DOHH2 (cell line): ENCODE measurements around the gene C2CD3.

Experiments
- H3F3A ChIP-seq: fragments of 200-600 bp; sonication (generic), shearing (Covaris generic); 2 replicates; pipeline ENCODE4 v1.6.0; 2016; ENCODE audit warnings: antibody characterized with exemption, mild to moderate bottlenecking; ENCODE audit not compliant: control insufficient read depth, insufficient read depth
- H3K27ac ChIP-seq: fragments of 200-600 bp; sonication (generic); 2 replicates; pipeline ENCODE4 v1.5.1; 2014; ENCODE audit warnings: low read depth, mild to moderate bottlenecking, low read length, moderate library complexity
- H3K27me3 ChIP-seq: fragments of 200-600 bp; sonication (generic); 2 replicates; pipeline ENCODE4 v1.6.1; 2014; ENCODE audit warnings: mild to moderate bottlenecking, low read length, mixed read lengths; ENCODE audit not compliant: control insufficient read depth
- H3K36me3 ChIP-seq: fragments of 200-600 bp; sonication (generic); 2 replicates; pipeline ENCODE4 v1.6.1; 2014; ENCODE audit warnings: mild to moderate bottlenecking, low read length, moderate library complexity, mixed read lengths; ENCODE audit not compliant: control insufficient read depth
- H3K4me1 ChIP-seq: fragments of 200-600 bp; sonication (generic); 2 replicates; pipeline ENCODE4 v1.6.1; 2014; ENCODE audit warnings: mild to moderate bottlenecking, low read length, mixed read lengths; ENCODE audit not compliant: control insufficient read depth
- H3K4me2 ChIP-seq: fragments of 200-600 bp; sonication (generic); 2 replicates; pipeline ENCODE4 v1.6.0; 2014; ENCODE audit warnings: mild to moderate bottlenecking, low read length, moderate library complexity
- H3K4me3 ChIP-seq: fragments of 200-600 bp; sonication (generic); 2 replicates; pipeline ENCODE4 v1.5.1; 2014; ENCODE audit warnings: mild to moderate bottlenecking, low read length, mixed read lengths
- H3K79me2 ChIP-seq: fragments of 200-600 bp; sonication (generic); 2 replicates; pipeline ENCODE4 v1.6.1; 2014; ENCODE audit warnings: mild to moderate bottlenecking, low read length, mixed read lengths; ENCODE audit not compliant: control insufficient read depth
- H3K9me2 ChIP-seq: fragments of 200-600 bp; sonication (generic); replicated peaks from 2 replicates; pipeline ENCODE4 v1.6.1; 2014; ENCODE audit warnings: mild to moderate bottlenecking, low read length, mixed read lengths; ENCODE audit not compliant: control insufficient read depth
- H3K9me3 ChIP-seq: fragments of 200-600 bp; sonication (generic); 2 replicates; pipeline ENCODE4 v1.6.1; 2014; ENCODE audit warnings: antibody characterized with exemption, low read length, mixed read lengths; ENCODE audit not compliant: control insufficient read depth, insufficient read depth
- H4K20me1 ChIP-seq: fragments of 200-600 bp; sonication (generic); 2 replicates; pipeline ENCODE4 v1.6.0; 2014; ENCODE audit warnings: low read depth, mild to moderate bottlenecking, antibody characterized with exemption, low read length, moderate library complexity; ENCODE audit not compliant: control insufficient read depth, insufficient read depth
- CTCF ChIP-seq: fragments of 200-600 bp; sonication (generic); IDR thresholded peaks from one replicate; pipeline ENCODE4 v1.5.1; 2014; ENCODE audit warnings: antibody characterized with exemption, mild to moderate bottlenecking, low read depth, low read length; ENCODE audit not compliant: poor library complexity, severe bottlenecking
- EZH2phosphoT487 ChIP-seq: fragments of 200-600 bp; sonication (generic); IDR thresholded peaks from 2 replicates; pipeline ENCODE4 v1.6.1; 2017; ENCODE audit warnings: borderline replicate concordance, mild to moderate bottlenecking, antibody characterized with exemption, low read length, moderate library complexity, mixed read lengths

The C2CD3 gene

GRCh38 chr11:74023276-74023675 is 147.5 kb downstream of the C2CD3 start:
- Histone ChIP-seq H3K27ac (no peak overlapping the region), H3K4me1 (peaks cover 68% of the 10 kb centered on the region), H3F3A (no peaks in the 10 kb centered on the region)

DNA sequence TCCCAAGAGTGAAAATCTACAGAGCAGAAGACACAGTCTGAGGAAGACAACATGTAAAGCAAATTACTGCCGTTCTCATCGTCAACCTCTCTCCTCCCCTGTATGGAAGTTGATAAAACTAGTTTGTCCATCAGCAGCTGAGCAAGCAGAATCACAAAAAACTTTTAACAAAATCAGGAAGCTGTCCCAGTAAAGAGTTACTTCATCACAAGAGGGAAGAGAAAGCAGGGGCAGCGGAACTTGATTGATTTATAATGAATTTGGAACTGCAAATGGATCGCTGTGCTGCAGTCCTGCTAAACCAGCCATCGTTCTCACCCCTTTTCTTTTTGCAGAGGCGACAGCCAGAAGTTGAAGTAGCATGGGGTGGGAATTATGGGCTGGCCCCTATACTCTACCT is 148.3 kb downstream of the C2CD3 start:
- no peaks in the 10 kb centered on the region for H3K9me2 ChIP-seq
- no peaks in the 10 kb centered on the region for H3K9me3 ChIP-seq
- no peaks in the 10 kb centered on the region for H3K27me3 ChIP-seq
- H3F3A ChIP-seq, result no peaks in the 10 kb centered on the region
- H3K4me2 ChIP-seq, result no peak overlapping the region
- H3K27ac ChIP-seq, result no peak overlapping the region
- peaks cover 68% of the 10 kb centered on the region for H3K4me1 ChIP-seq
- no peaks in the 10 kb centered on the region for H3K79me2 ChIP-seq
- no peak overlapping the region for H3K4me3 ChIP-seq
- no peaks in the 10 kb centered on the region for H4K20me1 ChIP-seq
- H3K36me3 ChIP-seq, result peaks cover 14% of the 10 kb centered on the region
- TF ChIP-seq EZH2phosphoT487 (no peak), CTCF (no peak)

More at GRCh38 chr11:74023276-74023675, 147.5 kb downstream of the C2CD3 start:
- H3K27me3 ChIP-seq, result no peaks in the 10 kb centered on the region
- H3K36me3 ChIP-seq, result peaks cover 11% of the 10 kb centered on the region; the same call in 1 of the 2 replicates
- H3K9me2 ChIP-seq, result no peaks in the 10 kb centered on the region
- H3K4me3 ChIP-seq, result no peak overlapping the region
- TF ChIP-seq EZH2phosphoT487 (no peak), CTCF (no peak)
- H3K4me2 ChIP-seq, result no peak overlapping the region
- H3K9me3 ChIP-seq, result no peaks in the 10 kb centered on the region
- H3K79me2 ChIP-seq, result no peaks in the 10 kb centered on the region
- no peaks in the 10 kb centered on the region for H4K20me1 ChIP-seq

GRCh38 chr11:74021998-74022397 is 148.8 kb downstream of the C2CD3 start:
- H3K9me2 ChIP-seq, result no peaks in the 10 kb centered on the region
- no peaks in the 10 kb centered on the region for H3F3A ChIP-seq
- peaks cover 14% of the 10 kb centered on the region for H3K36me3 ChIP-seq
- H4K20me1 ChIP-seq, result no peaks in the 10 kb centered on the region
- no peaks in the 10 kb centered on the region for H3K9me3 ChIP-seq
- H3K79me2 ChIP-seq, result no peaks in the 10 kb centered on the region
- peaks cover 68% of the 10 kb centered on the region for H3K4me1 ChIP-seq
- H3K4me3 ChIP-seq, result no peak overlapping the region
- no peak for TF ChIP-seq EZH2phosphoT487
- TF ChIP-seq CTCF, result no peak
- H3K27me3 ChIP-seq, result no peaks in the 10 kb centered on the region
- H3K4me2 ChIP-seq, result no peak overlapping the region
- H3K27ac ChIP-seq, result no peak overlapping the region

DNA sequence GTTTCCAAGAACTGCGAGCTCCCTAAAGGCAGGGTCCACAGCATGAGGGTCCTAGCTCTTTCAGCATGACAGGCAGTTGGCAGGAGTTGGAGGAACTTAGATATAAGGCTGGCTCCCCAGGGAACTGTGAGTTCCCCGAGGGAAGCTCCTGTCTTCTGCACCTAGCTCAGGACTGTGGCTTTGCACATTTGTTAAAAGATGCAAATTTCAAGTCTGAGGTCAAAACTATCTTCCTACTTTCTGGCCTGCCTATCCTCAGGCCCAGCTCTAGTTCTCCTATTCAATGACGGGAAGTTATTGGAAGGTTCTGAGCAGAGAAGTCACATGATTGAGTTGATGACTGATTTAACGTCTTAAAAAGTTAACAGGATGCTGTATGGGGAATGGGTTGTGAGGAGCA is 150.3 kb downstream of the C2CD3 start:
- H3K4me3 ChIP-seq, result peak overlapping the region; percentile 31
- H3K79me2 ChIP-seq, result no peaks in the 10 kb centered on the region
- no peaks in the 10 kb centered on the region for H3K27me3 ChIP-seq
- no peaks in the 10 kb centered on the region for H4K20me1 ChIP-seq
- no peaks in the 10 kb centered on the region for H3K9me3 ChIP-seq
- TF ChIP-seq CTCF (no peak), EZH2phosphoT487 (no peak)
- H3K27ac ChIP-seq, result peak overlapping the region; percentile 35
- H3K36me3 ChIP-seq, result peaks cover 14% of the 10 kb centered on the region
- H3K9me2 ChIP-seq, result no peaks in the 10 kb centered on the region
- peak overlapping the region; percentile 56 for H3K4me2 ChIP-seq
- H3K4me1 ChIP-seq, result peaks cover 68% of the 10 kb centered on the region
- no peaks in the 10 kb centered on the region for H3F3A ChIP-seq
